Measurements from ENCODE around the gene STRBP. TPM values are rescaled to one million over a fixed set of nuclear protein-coding genes. Genes with fewer than 3 reads are reported as not detected.
"Not testable (repeated sequence)": the region's sequence is repeated elsewhere in the genome, so short reads cannot be mapped to it uniquely, and the experiment has no call there.

STRBP gene
- total RNA-seq, 8 experiments from 2014 or later: 17.5 to 60.7 (median 43.7) TPM

DNA sequence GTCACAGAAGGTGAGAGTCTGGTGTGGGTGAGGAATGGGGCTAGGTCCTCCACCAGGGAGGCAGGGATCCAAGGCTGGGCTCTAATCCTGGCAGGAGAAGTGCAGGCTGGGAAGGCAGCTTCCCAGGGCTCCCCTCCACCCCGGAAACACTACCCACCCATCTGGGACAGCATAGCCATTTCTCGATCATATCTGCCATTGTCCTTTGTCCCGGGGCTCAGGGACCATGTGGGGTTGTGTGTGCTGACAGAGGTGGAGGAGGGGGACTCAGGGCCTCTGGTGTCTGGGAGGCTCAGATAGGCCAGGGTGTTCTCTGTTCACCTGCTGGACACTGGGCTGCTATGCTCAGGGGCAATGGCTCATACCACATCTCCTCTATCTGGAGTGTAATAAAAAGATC lies 32.2 kb upstream of the STRBP start:
- peaks cover 0 to 3% of the 10 kb centered on the region in 2 donors for H3K4me1 ChIP-seq (replicated peaks in 1 of 2)
- no peak overlapping the region for H3K4me3 ChIP-seq
- no peak overlapping the region for H3K27ac ChIP-seq
- in situ Hi-C loops (cut with MboI; ENCODE audit: low pct_unique_long_range_greater_than_20kb in 2 of 9, low sequenced_read_pairs in 9 of 9, unreplicated experiment in 9 of 9): no loop called here
- no peak for ATAC-seq (replicated peaks in 6 of 8)
- 20 to 100% (median 100%) methylated on average over 1 to 2 of the region's 3 CpGs; no CpG with 5 or more reads in 7 of the 10 experiments for WGBS, 10 experiments

- 48 to 100% (median 73%) methylated on average over 2 to 9 of the region's 10 CpGs; no CpG with 5 or more reads in 1 of the 10 experiments for WGBS, 10 experiments
- ATAC-seq (replicated peaks in 6 of 8): no peak
- in situ Hi-C loops (cut with MboI; ENCODE audit: low pct_unique_long_range_greater_than_20kb in 2 of 9, low sequenced_read_pairs in 9 of 9, unreplicated experiment in 9 of 9): no loop called here
- Histone ChIP-seq H3K4me3 (no peak overlapping the region), H3K4me1 (replicated peaks in 1 of 2) (no peaks in the 10 kb centered on the region), H3K27ac (no peak overlapping the region)
Measured at GRCh38 chr9:123299558-123300126, 31.3 kb upstream of the STRBP start.

DNA sequence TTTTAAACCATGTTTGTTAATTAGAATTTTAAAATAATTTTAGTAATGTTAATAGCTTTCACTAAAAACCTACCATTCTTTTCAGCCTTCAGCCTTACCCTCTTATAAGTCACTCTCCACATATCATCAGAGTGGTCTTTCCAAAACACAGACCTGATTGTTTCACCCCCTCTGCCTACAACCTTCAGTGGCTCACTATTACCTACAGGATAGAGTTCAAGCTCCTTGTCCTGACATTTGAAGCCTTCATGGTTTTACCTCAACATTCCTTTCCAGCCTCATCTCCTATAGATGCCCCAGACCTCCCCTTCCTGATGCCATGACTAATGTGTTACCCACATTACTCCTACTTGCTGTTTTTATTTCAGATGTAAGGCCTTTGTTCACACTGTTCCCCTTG lies 27.8 kb upstream of the STRBP start:
- in situ Hi-C loops (cut with MboI; ENCODE audit: low pct_unique_long_range_greater_than_20kb in 2 of 9, low sequenced_read_pairs in 9 of 9, unreplicated experiment in 9 of 9): no loop called here
- ATAC-seq (replicated peaks in 6 of 8): no peak
- H3K27ac ChIP-seq: no peak overlapping the region
- H3K4me1 ChIP-seq (replicated peaks in 1 of 2): no peaks in the 10 kb centered on the region
- no peak overlapping the region for H3K4me3 ChIP-seq

DNA sequence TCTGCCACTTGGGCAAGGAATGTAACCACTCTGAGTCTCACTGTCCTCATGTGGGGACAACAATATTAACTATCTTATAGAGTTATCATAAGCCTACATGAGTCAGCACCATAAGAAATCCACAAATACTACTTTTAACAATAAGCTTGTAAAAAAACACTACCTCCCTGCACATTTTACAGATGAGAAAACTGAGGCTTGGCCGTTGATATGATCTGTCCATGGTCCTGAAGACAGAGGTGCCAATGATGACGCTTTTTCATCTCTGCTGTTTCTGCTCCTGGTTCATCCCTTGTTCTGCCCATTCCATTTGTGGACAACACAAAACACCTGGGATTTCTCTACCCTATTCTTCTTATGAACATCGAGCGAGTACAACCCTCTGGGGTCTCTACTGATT lies 23.4 kb upstream of the STRBP start:
- Histone ChIP-seq H3K27ac (no peak overlapping the region), H3K4me3 (no peak overlapping the region), H3K4me1 (replicated peaks in 1 of 2) (no peaks in the 10 kb centered on the region)
- ATAC-seq (replicated peaks in 6 of 8): no peak
- 82 to 100% (median 87%) methylated on average over 1 to 4 of the region's 4 CpGs; no CpG with 5 or more reads in 3 of the 10 experiments for WGBS, 10 experiments
- in situ Hi-C loops (cut with MboI; ENCODE audit: low pct_unique_long_range_greater_than_20kb in 2 of 9, low sequenced_read_pairs in 9 of 9, unreplicated experiment in 9 of 9): no loop called here

DNA sequence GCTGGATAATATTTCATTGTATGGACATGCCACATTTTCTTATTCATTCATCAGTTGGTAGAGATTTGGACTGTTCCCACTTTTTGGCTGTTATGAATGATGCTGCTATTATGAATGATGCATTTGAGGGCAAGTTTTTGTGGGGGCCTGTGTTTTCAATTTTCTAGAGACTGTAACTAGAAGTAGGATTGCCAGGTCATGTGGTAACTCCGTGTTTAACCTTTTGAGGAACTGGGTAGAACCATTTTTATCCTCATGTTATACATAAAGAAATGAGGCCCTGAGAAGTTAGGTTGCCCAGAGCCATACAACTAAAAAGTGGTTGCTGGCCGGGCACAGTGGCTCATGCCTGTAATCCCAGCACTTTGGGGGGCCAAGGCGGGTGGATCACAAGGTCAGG lies 22.4 kb upstream of the STRBP start:
- H3K4me1 ChIP-seq (replicated peaks in 1 of 2): no peaks in the 10 kb centered on the region
- ATAC-seq (replicated peaks in 6 of 8): no peak
- WGBS, 10 experiments: 0 to 100% (median 71%) methylated on average over 1 to 3 of the region's 3 CpGs; no CpG with 5 or more reads in 6 of the 10 experiments
- no peak overlapping the region for H3K4me3 ChIP-seq
- no peak overlapping the region for H3K27ac ChIP-seq
- in situ Hi-C loops (cut with MboI; ENCODE audit: low pct_unique_long_range_greater_than_20kb in 2 of 9, low sequenced_read_pairs in 9 of 9, unreplicated experiment in 9 of 9): no loop called here

- no peak for ATAC-seq (replicated peaks in 6 of 8)
- WGBS, 10 experiments: 11 to 94% (median 30%) methylated on average over 1 to 3 of the region's 3 CpGs; no CpG with 5 or more reads in 5 of the 10 experiments
- no peak overlapping the region for H3K27ac ChIP-seq
- no peak overlapping the region for H3K4me3 ChIP-seq
- no peaks in the 10 kb centered on the region for H3K4me1 ChIP-seq (replicated peaks in 1 of 2)
- in situ Hi-C loops (cut with MboI; ENCODE audit: low pct_unique_long_range_greater_than_20kb in 2 of 9, low sequenced_read_pairs in 9 of 9, unreplicated experiment in 9 of 9): no loop called here
Measured at GRCh38 chr9:123287639-123288038, 19.3 kb upstream of the STRBP start.

DNA sequence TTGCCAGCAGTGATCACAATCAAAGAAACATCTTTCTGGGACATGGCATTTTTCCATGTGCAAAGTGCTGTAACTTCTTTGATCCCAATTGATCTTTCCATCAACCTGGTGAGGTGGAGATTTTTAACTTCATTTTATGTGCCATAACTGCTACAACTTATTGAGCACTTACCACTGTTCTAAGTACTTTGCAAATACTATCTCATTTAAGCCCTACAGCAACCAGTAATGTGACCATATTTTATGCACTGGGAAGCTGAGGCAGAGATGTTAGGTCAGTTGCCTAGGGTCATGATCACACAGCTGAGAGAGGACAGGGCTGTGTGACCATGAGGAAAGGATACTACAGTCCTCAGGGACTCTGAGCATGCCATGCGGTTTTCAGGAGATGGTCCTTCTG lies 17.9 kb upstream of the STRBP start:
- no peak overlapping the region for H3K4me3 ChIP-seq
- ATAC-seq (replicated peaks in 6 of 8): no peak
- WGBS, 10 experiments: 60 to 100% (median 100%) methylated on average over 1 of the region's 1 CpG; no CpG with 5 or more reads in 5 of the 10 experiments
- in situ Hi-C loops (cut with MboI; ENCODE audit: low pct_unique_long_range_greater_than_20kb in 2 of 9, low sequenced_read_pairs in 9 of 9, unreplicated experiment in 9 of 9): no loop called here
- H3K27ac ChIP-seq: no peak overlapping the region
- no peaks in the 10 kb centered on the region for H3K4me1 ChIP-seq (replicated peaks in 1 of 2)

DNA sequence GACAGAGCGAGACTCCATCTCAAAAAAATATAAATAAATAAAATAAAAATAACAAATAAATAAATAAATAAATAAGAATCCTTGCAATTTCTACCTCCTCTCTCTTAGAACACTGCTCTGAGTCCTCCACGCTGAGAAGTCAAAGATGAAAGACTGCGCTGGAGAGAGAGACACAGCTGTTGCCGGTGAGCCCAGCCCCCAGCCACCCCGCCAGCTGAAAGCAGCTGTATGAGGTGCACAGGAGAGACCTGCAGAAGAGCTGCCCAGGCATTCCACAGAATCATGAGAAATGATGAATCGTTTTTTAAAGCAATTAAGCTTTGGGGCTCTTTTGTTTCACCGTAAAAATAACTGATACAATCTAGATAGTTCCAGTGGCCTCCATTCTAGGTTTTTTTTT lies 16.3 kb upstream of the STRBP start:
- Histone ChIP-seq H3K4me1 (replicated peaks in 1 of 2) (no peaks in the 10 kb centered on the region), H3K27ac (no peak overlapping the region), H3K4me3 (no peak overlapping the region)
- WGBS, 10 experiments: 21 to 100% (median 61%) methylated on average over 2 to 7 of the region's 7 CpGs; no CpG with 5 or more reads in 3 of the 10 experiments
- in situ Hi-C loops (cut with MboI; ENCODE audit: low pct_unique_long_range_greater_than_20kb in 2 of 9, low sequenced_read_pairs in 9 of 9, unreplicated experiment in 9 of 9): no loop called here
- no peak for ATAC-seq (replicated peaks in 6 of 8)

DNA sequence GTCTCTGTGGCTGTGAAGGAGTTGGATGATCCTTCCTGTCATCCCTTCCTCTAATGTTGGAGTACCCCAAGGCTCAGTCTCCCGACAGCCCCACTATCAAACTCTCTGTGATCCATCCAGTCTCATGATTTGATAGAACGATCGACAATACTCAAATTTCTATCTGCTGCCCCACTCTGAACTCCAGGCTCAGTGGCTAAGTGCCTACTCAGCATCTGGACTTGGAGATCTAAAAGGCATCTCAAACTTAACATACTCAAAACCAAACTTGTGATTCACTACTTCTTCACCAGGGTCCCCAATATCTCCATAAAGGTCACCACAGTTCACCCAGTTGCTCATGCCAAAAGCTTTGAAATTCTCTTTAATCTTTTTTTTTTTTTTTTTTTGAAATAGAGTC lies 15.1 kb upstream of the STRBP start:
- Histone ChIP-seq H3K4me3 (no peak overlapping the region), H3K4me1 (replicated peaks in 1 of 2) (no peaks in the 10 kb centered on the region), H3K27ac (no peak overlapping the region)
- ATAC-seq (replicated peaks in 6 of 8): no peak
- in situ Hi-C loops (cut with MboI; ENCODE audit: low pct_unique_long_range_greater_than_20kb in 2 of 9, low sequenced_read_pairs in 9 of 9, unreplicated experiment in 9 of 9): no loop called here
- WGBS, 10 experiments: 51 to 100% (median 91%) methylated on average over 2 to 3 of the region's 3 CpGs; no CpG with 5 or more reads in 2 of the 10 experiments

- in situ Hi-C loops (cut with MboI; ENCODE audit: low pct_unique_long_range_greater_than_20kb in 2 of 9, low sequenced_read_pairs in 9 of 9, unreplicated experiment in 9 of 9): no loop called here
- WGBS, 10 experiments: 42 to 94% (median 87%) methylated on average over 2 to 5 of the region's 5 CpGs; no CpG with 5 or more reads in 1 of the 10 experiments
Measured at GRCh38 chr9:123283048-123283408, 14.6 kb upstream of the STRBP start.

DNA sequence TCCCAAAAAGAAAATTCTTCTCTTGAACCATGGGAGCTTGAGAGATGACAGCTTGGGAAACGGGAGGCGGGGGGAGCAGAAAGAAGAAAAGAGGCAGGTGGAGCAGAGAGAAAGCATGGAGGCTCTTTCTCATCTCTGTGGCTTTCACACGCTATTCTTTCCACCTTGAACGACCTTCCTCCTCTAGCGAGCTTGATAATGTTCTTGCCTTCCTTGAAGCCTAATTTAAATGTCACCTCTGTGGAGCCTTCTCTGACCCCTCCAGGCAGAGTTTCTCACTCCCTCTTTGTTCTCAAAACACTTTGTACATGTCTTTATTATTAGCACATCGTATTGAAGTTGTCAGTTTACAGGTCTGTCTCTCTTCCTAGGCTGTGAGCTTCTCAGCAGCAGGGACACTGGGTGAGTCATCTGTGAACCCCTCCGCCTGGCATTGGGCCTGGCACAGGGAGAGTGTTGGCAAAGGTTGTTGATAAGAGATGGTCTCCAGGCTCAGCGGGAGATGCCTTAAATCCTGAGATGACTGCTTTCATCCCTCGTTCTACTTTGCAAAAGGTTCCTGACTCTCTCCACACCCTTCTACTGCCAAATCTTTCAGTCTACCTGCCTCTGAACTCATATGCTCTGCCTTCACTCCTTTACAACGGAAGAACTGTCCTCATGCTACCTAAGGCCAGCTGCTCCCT lies 14.1 kb upstream of the STRBP start:
- Histone ChIP-seq H3K27ac (no peak overlapping the region), H3K4me1 (replicated peaks in 1 of 2) (no peaks in the 10 kb centered on the region), H3K4me3 (no peak overlapping the region)
- ATAC-seq (replicated peaks in 6 of 8): no peak
- in situ Hi-C loops (cut with MboI; ENCODE audit: low pct_unique_long_range_greater_than_20kb in 2 of 9, low sequenced_read_pairs in 9 of 9, unreplicated experiment in 9 of 9): no loop called here
- 10 to 82% (median 57%) methylated on average over 3 to 9 of the region's 10 CpGs for WGBS, 10 experiments

More at GRCh38 chr9:123283048-123283408, 14.6 kb upstream of the STRBP start:
- Histone ChIP-seq H3K27ac (no peak overlapping the region), H3K4me1 (replicated peaks in 1 of 2) (no peaks in the 10 kb centered on the region), H3K4me3 (no peak overlapping the region)
- ATAC-seq (replicated peaks in 6 of 8): no peak

DNA sequence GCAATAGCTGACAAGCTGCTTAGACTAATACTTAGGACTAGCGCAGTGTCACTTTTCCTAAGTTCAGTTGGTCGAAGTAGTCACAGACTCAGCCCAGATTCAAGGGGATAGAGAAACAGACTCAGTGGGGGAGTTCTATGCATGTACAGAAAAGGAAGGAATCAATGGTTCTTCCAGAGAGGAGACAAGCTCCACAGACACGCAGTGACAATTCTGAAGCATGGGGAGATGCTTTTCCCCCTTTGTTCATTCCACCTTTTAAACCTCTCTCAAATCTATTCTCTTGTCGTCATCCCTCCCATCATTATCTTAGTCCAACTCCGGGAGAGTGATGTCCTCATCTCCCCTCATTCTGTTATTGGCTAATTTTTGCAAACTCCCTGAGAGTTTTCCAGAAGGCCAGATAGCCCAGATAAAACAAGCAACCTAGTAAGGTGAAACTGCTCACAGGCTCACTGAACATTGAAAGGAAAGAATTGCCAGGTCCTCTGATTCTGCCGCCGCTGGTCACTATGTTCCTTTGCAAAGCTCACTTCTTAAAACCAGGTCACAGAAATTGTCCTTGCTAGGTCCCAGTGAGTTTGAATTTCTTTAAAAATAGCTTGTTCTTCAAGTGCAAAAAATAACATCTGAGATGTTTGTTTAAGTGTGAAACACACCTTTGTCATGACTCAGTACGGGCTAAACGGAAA lies 13.4 kb upstream of the STRBP start:
- no peak overlapping the region for H3K4me3 ChIP-seq
- ATAC-seq (replicated peaks in 6 of 8): no peak
- in situ Hi-C loops (cut with MboI; ENCODE audit: low pct_unique_long_range_greater_than_20kb in 2 of 9, low sequenced_read_pairs in 9 of 9, unreplicated experiment in 9 of 9): no loop called here
- no peaks in the 10 kb centered on the region for H3K4me1 ChIP-seq (replicated peaks in 1 of 2)
- WGBS, 10 experiments: 34 to 100% (median 77%) methylated on average over 2 to 9 of the region's 9 CpGs
- no peak overlapping the region for H3K27ac ChIP-seq

DNA sequence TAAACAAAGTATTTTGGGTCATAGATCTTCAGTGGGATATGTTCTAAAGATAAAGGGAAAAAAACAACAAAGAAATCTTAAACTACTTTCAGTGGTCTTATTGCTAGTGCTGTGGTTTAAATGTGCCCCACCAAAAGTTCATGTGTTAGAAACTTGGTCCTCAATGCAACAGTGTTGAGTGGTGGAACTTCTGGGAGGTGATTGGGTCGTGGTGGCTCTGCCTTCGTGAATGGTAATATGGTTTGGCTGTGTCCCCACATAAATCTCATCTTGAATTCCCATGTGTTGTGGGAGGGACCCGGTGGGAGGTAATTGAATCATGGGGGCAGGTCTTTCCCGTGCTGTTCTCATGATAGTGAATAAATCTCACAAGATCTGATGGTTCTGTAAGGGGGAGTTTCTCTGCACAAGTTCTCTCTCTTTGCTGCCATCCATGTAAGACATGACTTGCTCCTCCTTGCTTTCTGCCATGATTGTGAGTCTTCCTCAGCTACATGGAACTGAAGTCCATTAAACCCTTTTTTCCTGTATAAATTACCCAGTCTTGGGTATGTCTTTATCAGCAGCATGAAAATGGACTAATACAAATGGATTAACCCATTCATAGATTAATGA lies 10.6 kb upstream of the STRBP start:
- H3K4me3 ChIP-seq; ATAC-seq (replicated peaks in 6 of 8); H3K4me1 ChIP-seq (replicated peaks in 1 of 2); in situ Hi-C loops (cut with MboI; ENCODE audit: low pct_unique_long_range_greater_than_20kb in 2 of 9, low sequenced_read_pairs in 9 of 9, unreplicated experiment in 9 of 9); H3K27ac ChIP-seq: not testable (repeated sequence)
- WGBS, 10 experiments: 12 to 100% (median 52%) methylated on average over 2 to 3 of the region's 4 CpGs; no CpG with 5 or more reads in 6 of the 10 experiments
